Fibroblast of skin of right biceps (primary cell): ENCODE data around the gene ISX.
"Not testable (repeated sequence)": the region's sequence is repeated elsewhere in the genome, so short reads cannot be mapped to it uniquely, and the experiment has no call there.

Source experiments
- DNase-seq: peaks from one replicate; pipeline ENCODE4 v3.0.0-alpha.2; 2013

Gene ISX

DNA sequence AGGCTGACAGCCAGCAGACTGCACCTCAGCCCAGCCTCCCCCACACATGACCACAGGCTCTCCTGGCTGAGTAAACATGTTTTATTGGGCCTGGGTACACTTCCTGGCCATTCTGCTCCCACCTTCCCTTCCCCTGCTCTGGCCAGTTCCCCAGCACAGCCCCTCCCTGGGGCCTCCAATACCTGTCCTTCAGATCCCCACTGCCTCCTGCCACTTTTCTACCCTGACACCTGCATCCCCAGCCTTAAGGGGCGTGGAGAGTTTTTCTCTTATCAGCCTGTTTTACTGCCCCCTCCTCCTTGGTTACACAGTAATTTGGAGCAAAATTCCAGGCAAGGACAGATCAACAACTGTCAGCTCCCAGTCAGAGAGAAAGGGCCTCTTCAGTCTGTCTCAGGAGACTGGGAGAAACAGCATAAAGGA lies at the start of gene ISX:
TSS of gene ISX (plus strand) at position 363 of the 423 bp plus-strand sequence. CDS start 930 bp downstream, outside the sequence.
- no peak for DNase-seq

DNA sequence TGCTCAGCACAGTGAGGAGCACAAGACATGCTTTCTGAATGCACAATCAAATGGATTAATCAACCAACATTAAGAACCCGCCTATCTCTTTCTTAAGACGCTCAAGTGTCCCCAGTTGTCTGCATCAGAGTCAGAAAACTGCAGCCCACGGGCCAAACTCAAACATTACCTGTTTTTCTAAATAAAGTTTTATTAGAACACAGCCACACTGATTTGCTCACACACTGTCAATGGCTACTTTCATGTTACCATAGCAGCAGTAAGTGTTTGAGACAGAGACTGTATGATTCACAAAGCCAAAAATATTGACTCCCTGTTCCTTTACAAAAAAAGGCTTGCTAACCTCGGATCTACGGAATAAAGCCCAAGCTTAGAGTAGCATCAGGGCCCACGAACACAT lies 49.0 kb upstream of the ISX start:
- no peak for DNase-seq

DNA sequence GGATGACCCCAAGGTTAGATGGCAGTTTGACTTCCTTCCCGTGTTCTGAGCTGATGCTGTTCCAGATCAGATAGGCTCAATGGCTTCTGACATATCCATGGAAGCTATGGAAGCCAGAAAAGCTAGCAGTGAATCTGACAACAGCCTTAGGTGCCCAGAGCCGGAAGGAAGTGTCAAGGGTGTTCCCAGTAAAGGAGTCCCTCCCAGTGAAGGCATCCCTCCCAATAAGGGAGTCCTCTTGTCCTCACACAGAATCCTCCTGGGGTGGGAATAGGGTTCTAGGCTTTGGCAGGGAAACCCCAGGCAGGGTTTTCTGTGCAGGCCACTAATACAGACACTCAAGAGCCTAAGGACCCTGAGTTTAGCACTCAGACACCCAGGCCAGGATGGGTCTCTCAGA lies 47.0 kb upstream of the ISX start:
- no peak for DNase-seq

DNA sequence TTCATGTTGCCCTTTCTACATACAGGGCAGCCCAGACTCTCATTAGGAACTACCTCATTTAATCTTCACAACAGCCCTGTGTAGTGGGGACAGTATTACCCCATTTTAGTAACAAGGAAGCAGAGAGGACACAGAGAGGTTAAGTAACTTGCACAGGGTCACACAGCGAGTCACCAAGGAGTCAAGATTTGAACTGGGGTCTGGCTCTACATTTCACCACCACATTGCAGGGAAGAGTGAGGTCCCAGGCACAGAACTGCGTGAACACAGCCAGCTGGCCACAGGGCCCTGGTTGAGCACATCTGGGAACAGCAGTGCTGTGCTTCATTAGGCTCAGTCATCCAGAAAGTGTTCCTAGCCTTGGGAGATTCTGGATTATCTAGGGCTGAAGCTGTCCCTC lies 45.4 kb upstream of the ISX start:
- DNase-seq = no peak

DNA sequence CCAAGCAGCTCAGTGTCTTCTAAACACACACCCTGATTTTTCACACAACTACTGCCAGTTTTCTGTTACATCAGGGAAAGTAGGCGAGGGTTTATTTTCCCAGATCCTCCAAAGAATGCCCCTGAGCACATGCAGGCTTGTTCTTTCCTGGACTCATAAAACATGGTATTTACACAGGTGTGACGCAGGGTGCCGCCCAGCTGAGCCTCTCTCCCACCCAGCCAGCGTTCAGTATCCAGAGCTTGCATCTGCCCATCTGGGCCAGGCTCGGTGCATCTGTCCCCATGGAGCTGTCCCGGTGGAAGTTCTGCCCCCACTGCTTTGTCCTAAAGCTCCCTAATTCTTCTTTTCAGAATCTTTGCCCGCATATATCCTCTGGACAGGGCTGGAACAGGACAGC lies 44.8 kb upstream of the ISX start:
- DNase-seq = no peak

DNA sequence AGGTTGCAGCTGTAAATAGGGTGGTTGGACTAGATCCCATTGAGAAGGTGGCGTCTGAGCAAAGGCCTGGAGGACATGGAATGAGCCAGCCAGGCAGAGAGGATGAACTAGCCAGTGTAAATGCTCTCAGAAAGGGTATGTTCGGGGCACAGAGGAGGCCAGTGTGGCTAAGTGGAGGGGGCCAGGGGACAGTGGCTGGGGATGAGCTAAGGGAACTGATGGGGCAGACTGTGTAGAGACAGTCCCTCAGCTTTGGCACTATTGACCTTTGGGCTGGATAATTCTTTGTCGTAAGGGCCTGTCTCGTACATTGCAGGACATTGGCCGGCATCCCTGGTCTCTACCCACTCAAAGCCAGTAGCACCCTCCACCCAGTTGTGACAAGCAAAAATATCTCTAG lies 43.7 kb upstream of the ISX start:
- no peak for DNase-seq

DNA sequence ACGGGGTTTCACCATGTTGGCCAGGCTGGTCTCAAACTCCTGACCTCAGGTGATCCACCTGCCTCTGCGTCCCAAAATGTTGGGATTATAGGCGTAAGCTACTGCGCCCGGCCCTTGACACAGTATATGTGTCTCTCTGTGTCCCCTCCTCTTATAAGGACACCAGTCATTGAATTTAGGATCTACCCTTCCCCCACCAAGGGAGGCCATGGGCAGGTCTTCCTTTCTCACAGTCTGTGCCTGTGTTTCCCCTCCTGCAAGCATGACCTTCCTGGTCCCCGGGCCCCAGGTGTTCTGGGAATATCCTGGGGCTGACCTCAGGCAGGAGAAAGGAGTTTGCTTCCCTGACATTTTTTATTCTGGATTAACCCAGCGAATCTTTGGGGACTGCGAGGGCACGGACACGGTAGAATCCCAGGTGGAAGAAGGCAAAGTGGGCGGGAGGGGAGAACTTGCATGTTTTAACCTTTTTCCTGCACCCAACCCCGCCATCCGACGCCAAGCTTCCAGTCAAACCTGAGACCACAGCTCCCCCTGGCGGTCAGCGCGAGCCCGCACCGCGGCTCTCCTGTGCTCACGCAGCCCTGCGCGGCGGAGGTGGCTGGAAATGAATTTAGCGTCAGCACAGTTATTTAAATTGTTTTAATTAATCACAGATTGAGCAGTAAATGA lies 42.1 kb upstream of the ISX start:
- peak; percentile 59 for DNase-seq

DNA sequence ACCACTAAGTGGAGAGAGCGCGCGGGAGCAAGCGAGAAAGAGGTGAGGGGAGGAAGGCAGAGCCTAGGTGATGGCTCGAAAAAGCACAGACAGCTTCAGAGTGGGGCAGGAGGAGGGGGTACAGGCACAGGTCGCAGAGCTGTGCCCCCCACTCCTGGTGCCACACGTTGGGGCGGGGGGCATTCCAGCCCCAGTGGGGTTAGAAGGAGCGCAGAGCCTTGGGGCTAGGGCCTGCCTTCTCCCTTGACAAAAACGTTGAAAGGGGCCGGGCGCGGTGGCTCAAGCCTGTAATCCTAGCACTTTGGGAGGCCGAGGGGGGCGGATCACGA lies 41.6 kb upstream of the ISX start:
- no peak for DNase-seq

DNA sequence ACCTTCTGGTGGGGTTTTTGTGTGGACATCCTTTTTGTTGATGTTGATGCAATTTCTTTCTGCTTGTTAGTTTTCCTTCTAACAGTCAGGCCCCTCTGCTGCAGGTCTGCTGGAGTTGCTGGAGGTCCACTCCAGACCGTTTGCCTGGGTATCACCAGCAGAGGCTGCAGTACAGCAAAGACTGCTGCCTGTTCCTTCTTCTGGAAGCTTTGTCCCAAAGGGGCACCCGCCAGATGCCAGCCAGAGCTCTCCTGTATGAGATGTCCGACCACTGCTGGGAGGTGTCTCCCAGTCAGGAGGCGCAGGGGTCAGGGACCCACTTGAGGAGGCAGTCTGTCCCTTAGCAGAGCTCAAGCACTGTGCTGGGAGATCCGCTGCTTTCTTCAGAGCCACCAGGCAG lies 35.8 kb upstream of the ISX start:
- not testable (repeated sequence) for DNase-seq

DNA sequence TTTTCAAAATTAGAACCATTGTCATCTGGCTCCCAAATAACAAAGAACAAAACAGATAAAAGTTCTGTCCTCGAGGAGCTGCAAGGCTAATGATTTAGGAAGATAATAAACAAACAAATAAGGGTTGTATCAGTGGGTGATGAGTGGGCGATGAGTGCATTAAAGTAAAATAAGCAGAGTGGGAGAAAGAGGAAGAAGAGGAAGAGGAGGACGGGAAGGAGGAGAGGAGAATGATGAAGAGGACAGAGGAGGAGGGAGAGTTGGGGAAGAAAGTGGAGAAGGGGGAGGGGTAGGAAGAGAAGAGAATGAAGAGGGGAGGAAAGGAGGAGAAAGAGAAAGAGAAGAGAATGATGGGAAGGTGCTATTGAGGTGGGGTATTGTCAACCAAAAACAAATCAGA lies 33.4 kb upstream of the ISX start:
- no peak for DNase-seq

DNA sequence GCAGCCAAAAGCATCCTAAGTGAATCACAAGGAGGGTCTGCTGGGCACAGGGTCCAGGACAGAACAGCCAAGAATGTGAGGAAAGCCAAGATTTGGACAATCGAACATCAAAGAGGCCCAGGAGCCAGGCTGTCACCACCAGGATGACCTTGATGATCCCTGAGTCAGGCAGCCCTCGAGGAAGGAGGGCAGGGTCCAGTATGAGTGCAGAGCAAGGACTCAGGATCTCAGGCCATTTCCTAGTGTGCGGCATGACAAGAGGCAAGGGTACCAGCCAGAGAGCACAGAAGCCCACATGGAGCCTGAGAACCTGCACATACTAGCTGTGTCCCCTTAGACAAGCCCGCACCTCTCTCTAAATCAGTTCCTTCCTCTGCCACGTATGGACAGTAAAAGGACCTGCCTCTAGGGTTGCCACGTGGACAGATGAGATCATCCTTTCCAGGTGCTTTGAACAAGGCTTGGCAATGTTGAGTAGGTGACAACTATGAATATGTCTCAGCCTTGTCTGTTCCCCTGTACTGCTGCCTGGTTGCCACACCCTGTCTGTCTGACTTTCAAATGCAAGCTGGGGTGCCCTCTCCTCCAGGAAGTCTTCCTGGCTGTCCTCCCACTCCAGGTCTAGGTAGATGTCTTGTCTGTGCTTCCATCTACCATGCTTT lies 32.2 kb upstream of the ISX start:
- no peak for DNase-seq

DNA sequence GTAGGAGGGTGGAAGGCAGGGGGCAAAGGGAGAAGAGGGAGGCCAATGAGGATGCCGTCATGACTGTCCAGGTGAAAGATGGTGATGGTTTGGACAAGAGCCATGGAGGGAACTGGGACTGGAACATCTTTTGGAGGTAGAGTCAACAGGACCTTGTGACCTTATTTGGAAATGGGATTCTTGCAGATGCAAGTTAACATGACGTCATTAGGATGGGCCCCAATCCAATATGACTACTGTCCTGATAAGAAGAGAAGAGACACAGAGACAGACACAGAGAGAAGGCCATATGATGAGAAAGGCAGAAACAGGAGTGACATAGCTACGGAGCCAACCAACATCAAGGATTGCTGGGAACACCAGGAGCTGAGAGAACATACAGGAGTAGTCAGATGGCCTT lies 31.0 kb upstream of the ISX start:
- no peak for DNase-seq

DNA sequence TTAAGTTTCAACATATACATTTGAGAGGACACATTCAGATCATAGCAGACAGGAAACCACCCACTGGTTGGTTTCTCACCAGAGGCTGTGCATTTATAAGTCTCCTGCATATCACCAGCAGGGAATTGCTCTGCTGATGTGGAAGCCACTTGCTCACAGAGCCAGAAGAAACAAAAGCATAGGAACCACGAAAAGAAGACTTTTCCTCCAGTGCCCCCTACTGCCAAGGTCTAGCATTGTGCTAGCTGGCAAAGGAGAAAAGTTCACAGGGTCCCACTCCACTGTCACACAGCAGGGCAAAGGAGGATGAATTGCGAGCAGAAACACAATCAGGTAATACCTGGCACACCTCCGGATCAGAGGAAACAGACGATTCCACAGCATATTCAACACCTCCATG lies 28.9 kb upstream of the ISX start:
- DNase-seq = peak; percentile 19

DNA sequence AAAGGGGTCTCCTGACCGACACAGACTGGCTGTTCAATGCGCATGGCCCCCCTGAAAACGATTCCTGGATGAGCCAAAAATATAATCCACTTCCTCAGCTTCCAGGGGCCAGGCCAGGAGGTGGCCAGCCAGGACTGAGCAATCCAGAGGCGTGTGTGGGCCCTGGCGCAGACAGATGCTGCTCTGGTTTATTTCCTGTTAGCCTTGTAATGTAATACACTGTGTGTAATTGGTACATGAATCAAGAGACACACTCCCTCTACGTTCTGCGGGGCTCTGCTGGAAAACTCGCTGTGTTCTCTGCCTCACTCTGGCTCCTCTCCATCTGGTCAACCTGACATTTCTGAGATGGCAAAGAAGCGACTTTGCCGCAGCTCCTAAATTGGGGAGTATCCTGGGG lies 26.3 kb upstream of the ISX start:
- DNase-seq = peak; percentile 9

DNA sequence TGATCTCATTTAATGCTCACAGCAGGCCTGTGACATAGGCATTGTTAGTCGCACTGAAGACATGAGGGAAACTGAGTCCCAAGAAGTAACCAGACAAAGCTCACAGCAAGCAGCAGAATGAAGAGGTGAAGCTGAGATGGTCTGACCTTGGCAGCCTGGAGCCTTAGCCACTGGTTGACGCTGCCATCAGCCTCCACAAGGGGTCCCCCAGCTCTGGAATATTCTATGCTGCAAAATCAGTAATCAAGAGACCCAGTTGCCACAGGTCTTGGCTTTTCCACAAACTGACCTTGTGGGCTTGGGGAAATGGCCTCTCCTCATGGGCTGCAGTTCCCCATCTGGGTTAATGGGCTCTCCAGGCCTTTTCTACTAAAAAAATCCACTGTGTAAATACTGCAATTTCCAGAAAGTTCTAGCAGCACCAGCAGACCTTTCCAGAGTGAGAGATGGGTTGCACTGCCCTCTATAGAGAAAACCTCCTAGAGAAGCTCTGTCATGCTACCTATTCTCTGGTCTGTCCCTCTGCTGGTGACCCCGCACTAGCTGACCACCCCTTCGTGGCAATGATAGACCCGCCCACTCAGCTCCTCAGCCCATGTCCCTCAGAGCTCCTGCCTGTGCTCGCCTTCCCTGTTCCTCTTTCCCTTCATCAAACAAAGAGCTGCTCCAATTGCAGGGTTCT lies 22.6 kb upstream of the ISX start:
- DNase-seq = no peak

DNA sequence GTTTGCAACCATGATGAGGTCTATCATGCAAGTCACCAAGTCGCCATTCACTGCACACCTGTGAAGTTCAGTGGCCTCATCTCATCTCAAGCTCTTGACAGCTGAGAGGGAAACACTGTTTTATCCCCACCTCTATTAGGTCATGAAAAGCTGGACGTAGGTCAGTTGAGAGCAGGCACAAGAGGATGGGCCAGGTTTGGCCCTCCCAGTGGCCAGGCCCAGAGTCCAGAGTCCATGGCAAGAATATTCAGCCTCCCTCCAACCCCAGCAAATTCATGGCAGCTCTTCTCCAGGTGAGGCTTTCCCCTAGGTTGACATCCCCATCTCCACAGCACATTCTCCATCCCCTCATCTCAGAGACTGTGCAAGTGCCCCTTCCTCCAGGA lies 22.0 kb upstream of the ISX start:
- DNase-seq = no peak

DNA sequence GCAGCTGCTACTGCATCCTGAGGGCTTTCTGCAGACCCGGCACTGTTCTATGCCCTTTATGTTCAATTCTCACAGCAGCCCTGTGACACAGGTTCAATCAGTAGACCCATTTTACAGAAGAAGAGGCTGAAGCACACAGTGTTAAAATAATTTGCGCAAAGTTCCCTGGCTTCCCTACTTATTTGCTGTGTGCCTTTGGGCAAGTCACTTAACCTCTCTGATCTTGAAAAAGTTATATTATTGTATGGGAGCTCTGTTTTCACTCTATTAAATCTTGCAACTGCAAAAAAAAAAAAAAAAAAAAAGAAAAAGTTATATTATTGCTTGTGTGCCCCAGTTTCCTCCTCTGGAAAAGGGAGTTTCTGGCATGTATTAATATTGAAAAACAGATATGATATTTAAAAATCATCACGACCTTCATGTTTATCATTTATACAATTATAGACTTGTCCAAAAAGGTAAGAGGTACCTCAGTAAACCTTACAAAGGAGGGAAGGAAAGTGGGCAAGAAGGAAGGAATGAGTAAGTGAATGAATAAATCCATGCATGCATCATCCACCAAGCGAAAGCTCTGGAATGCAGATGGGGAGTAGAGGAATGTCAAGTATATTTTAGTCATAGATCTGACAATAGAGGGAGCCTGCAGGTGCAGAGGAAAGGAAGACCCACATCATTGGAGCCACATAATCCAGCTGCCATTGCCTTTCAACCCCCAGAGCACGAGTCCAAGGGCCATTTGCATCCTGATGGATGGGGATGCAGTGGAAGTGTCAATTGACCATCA lies 21.2 kb upstream of the ISX start:
- no peak for DNase-seq

DNA sequence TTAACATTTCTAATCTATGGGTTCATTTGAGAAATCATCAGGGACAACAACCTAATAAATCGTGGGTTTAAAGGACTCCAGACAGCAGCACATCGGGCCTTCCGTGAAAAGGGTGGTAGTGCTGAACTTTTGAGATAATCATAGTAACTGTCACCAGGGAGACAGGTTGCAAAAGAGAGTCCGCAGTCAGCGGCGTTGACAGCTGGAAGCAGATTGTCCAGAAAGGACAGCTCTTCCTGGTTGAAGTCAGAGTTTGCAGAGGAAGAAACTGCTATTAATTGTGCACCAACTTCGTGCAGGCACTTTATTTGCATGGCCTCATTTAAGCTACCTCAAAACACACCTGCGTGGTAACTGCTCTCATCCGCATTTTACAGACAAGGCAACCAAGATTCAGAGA lies 20.5 kb upstream of the ISX start:
- no peak for DNase-seq

DNA sequence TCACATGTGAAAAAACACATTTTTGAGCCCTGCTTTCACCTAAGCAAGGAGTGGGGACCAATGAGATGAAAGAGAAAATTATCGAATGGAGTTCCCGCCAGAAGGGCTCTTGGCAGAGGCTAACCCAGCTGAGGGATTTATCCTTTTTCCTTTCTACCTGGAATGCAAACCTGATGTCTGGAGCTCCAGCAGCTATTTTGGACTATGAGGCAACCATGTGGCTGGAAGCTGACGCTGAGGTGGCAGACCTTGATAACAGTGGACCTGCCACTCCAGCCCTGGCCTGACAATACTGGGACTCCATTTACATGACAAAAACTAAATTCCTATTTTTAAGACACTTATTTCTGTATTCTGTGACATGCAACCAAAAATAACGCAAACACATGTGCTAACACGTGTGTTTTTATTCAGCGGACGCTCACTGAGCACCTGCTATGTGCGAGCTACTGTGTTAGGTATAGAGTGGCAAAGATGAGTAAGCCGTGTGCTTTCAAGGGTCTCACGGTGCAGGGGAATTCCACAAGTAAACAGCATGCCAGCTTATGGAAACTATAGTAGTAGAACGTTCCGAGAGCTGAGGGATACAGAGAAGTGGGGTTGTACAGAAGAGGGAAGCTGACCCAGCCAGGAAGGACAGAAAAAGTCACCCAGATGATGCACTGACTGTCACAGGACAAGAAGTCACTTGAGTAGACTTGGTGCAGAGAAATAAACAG lies 19.1 kb upstream of the ISX start:
- no peak for DNase-seq

DNA sequence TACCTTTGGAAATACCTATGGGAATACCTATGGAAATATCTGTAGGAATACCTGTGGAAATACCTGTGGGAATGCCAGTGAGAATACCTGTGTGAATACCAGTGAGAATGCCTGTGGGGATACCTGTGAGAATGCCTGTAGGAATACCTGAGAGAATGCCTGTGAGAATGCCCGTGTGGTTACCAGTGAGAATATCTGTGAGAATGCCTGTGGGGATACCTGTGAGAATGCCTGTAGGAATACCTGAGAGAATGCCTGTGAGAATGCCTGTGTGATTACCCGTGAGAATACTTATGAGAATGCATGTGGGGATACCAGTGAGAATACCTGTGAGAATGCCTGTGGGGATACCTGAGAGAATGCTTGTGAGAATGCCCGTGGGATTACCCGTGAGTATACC lies 15.9 kb upstream of the ISX start:
- DNase-seq = not testable (repeated sequence)

DNA sequence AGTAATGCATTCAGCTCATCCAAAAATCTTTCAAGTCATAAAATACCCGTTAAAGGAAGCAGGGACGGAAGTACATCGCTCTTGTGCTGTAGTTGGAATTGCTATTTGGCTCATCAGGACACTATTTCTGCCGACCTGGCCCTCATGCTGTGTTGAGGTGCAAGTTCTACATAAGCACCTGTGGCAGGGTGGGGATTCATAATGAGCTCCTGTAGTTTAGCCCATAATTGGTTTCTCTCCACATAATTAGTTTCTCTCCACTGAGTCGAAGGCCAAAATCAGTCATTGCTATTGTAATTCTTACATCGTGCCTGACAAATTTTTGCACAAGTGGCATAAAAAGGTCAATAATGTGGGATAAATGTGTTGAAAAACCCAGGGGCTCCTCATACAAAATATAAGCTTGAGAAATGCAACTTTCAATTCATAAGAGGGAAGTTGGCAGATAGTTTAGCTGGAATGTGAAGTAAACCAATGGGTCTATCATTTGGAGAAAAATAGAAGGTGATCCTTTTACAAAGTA lies 14.9 kb upstream of the ISX start:
- DNase-seq = no peak

DNA sequence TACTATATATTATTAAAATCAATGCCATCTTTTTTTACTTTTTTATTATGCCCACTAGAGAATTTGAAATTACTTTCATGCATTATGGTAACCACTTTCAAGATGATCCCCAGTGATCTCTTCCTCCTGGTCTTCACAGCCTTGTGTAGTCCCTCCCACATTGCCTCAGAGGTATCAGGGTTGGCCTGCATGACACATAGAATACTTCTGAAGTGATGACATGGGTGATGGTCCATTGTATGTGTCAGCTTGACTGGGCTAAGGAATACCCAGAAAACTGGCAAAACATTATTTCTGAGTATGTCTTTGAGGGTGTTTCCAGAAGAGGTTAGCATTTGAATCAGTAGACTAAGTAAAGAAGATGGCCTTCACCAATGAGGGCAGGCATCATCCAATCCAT lies 14.2 kb upstream of the ISX start:
- no peak for DNase-seq
